Adipocyte (in vitro differentiated cells): Measurements from ENCODE around the gene CDH10.
A peak's percentile ranks its signal among the peaks of the same experiment; 100 is the strongest.

Source experiments
- DNase-seq: peaks from one replicate; pipeline ENCODE4 v3.0.0-alpha.2; 2015; ENCODE audit warnings: low read depth
- H3K27me3 ChIP-seq: replicated peaks from 2 replicates; pipeline ENCODE4 v1.7.0; 2013; ENCODE audit warnings: mild to moderate bottlenecking, low read length, moderate library complexity; ENCODE audit not compliant: control insufficient read depth, insufficient read depth
- H3K36me3 ChIP-seq: 2 replicates; pipeline ENCODE4 v1.7.0; 2013; ENCODE audit warnings: low read length, mild to moderate bottlenecking, moderate library complexity; ENCODE audit not compliant: control insufficient read depth, insufficient read depth, severe bottlenecking
- H3K4me1 ChIP-seq: 2 replicates; pipeline ENCODE4 v1.7.0; 2013; ENCODE audit warnings: mild to moderate bottlenecking, low read length, moderate library complexity; ENCODE audit not compliant: control insufficient read depth, insufficient read depth
- H3K4me3 ChIP-seq: 2 replicates; pipeline ENCODE4 v1.7.0; 2013; ENCODE audit warnings: mild to moderate bottlenecking, low read length, moderate library complexity
- H3K9ac ChIP-seq: 2 replicates; pipeline ENCODE4 v1.7.0; 2013; ENCODE audit warnings: mild to moderate bottlenecking, low read length, moderate library complexity
- H3K9me3 ChIP-seq: 2 replicates; pipeline ENCODE4 v1.7.0; 2013; ENCODE audit warnings: mild to moderate bottlenecking, low read length, moderate library complexity; ENCODE audit not compliant: control insufficient read depth

Gene CDH10

GRCh38 chr5:24602188-24602587 is 42.6 kb downstream of the CDH10 start:
- Histone ChIP-seq H3K9ac (no peak overlapping the region), H3K4me1 (no peaks in the 10 kb centered on the region), H3K27me3 (no peaks in the 10 kb centered on the region), H3K36me3 (no peaks in the 10 kb centered on the region), H3K9me3 (no peaks in the 10 kb centered on the region), H3K4me3 (no peak overlapping the region)
- no peak for DNase-seq

GRCh38 chr5:24598956-24599355 is 45.8 kb downstream of the CDH10 start:
- no peaks in the 10 kb centered on the region for H3K4me1 ChIP-seq
- H3K9ac ChIP-seq = no peak overlapping the region
- H3K36me3 ChIP-seq = no peaks in the 10 kb centered on the region
- no peaks in the 10 kb centered on the region for H3K9me3 ChIP-seq
- no peak for DNase-seq
- H3K27me3 ChIP-seq = no peaks in the 10 kb centered on the region
- H3K4me3 ChIP-seq = no peak overlapping the region

GRCh38 chr5:24595329-24595728 is 49.4 kb downstream of the CDH10 start:
- Histone ChIP-seq H3K9me3 (no peaks in the 10 kb centered on the region), H3K4me1 (no peaks in the 10 kb centered on the region), H3K4me3 (no peak overlapping the region), H3K27me3 (no peaks in the 10 kb centered on the region), H3K36me3 (no peaks in the 10 kb centered on the region), H3K9ac (no peak overlapping the region)
- no peak for DNase-seq

- H3K9ac ChIP-seq = no peak overlapping the region
- DNase-seq = no peak
- no peak overlapping the region for H3K4me3 ChIP-seq
- H3K27me3 ChIP-seq = no peaks in the 10 kb centered on the region
- no peaks in the 10 kb centered on the region for H3K9me3 ChIP-seq
- no peaks in the 10 kb centered on the region for H3K36me3 ChIP-seq
- H3K4me1 ChIP-seq = no peaks in the 10 kb centered on the region
Measured at GRCh38 chr5:24591426-24591825, 53.4 kb downstream of the CDH10 start.

GRCh38 chr5:24589566-24589965 is 55.2 kb downstream of the CDH10 start:
- DNase-seq = no peak
- no peak overlapping the region for H3K4me3 ChIP-seq
- no peaks in the 10 kb centered on the region for H3K9me3 ChIP-seq
- H3K36me3 ChIP-seq = no peaks in the 10 kb centered on the region
- no peaks in the 10 kb centered on the region for H3K27me3 ChIP-seq
- H3K4me1 ChIP-seq = no peaks in the 10 kb centered on the region
- H3K9ac ChIP-seq = no peak overlapping the region

- no peak overlapping the region for H3K4me3 ChIP-seq
- H3K36me3 ChIP-seq = no peaks in the 10 kb centered on the region
- H3K27me3 ChIP-seq = no peaks in the 10 kb centered on the region
- H3K4me1 ChIP-seq = no peaks in the 10 kb centered on the region
- no peak overlapping the region for H3K9ac ChIP-seq
- no peak for DNase-seq
- no peaks in the 10 kb centered on the region for H3K9me3 ChIP-seq
Measured at GRCh38 chr5:24585751-24586150, 59.0 kb downstream of the CDH10 start.

GRCh38 chr5:24571302-24571701 is 73.5 kb downstream of the CDH10 start:
- Histone ChIP-seq H3K9me3 (no peaks in the 10 kb centered on the region), H3K9ac (no peak overlapping the region), H3K36me3 (no peaks in the 10 kb centered on the region), H3K27me3 (no peaks in the 10 kb centered on the region), H3K4me3 (no peak overlapping the region), H3K4me1 (no peaks in the 10 kb centered on the region)
- no peak for DNase-seq

- H3K4me3 ChIP-seq = no peak overlapping the region
- no peaks in the 10 kb centered on the region for H3K36me3 ChIP-seq
- DNase-seq = no peak
- H3K9ac ChIP-seq = no peak overlapping the region
- no peaks in the 10 kb centered on the region for H3K9me3 ChIP-seq
- H3K27me3 ChIP-seq = no peaks in the 10 kb centered on the region
- H3K4me1 ChIP-seq = no peaks in the 10 kb centered on the region
Measured at GRCh38 chr5:24566933-24567332, 77.8 kb downstream of the CDH10 start.

- H3K27me3 ChIP-seq = no peaks in the 10 kb centered on the region
- DNase-seq = no peak
- H3K36me3 ChIP-seq = no peaks in the 10 kb centered on the region
- no peak overlapping the region for H3K4me3 ChIP-seq
- H3K9me3 ChIP-seq = no peaks in the 10 kb centered on the region
- H3K9ac ChIP-seq = no peak overlapping the region
- no peaks in the 10 kb centered on the region for H3K4me1 ChIP-seq
Measured at GRCh38 chr5:24555229-24555628, 89.5 kb downstream of the CDH10 start.

- no peaks in the 10 kb centered on the region for H3K36me3 ChIP-seq
- peak; percentile 49 for DNase-seq
- H3K4me1 ChIP-seq = no peaks in the 10 kb centered on the region
- no peaks in the 10 kb centered on the region for H3K27me3 ChIP-seq
- H3K4me3 ChIP-seq = no peak overlapping the region
- H3K9ac ChIP-seq = no peak overlapping the region
- H3K9me3 ChIP-seq = no peaks in the 10 kb centered on the region
Measured at GRCh38 chr5:24547132-24547531, 97.6 kb downstream of the CDH10 start.

- no peaks in the 10 kb centered on the region for H3K4me1 ChIP-seq
- H3K9me3 ChIP-seq = no peaks in the 10 kb centered on the region
- peak; percentile 8 for DNase-seq
- H3K27me3 ChIP-seq = no peaks in the 10 kb centered on the region
- H3K36me3 ChIP-seq = no peaks in the 10 kb centered on the region
- H3K4me3 ChIP-seq = no peak overlapping the region
- H3K9ac ChIP-seq = no peak overlapping the region
Measured at GRCh38 chr5:24539613-24540012, 105.2 kb downstream of the CDH10 start.

GRCh38 chr5:24538346-24538745 is 106.4 kb downstream of the CDH10 start:
- Histone ChIP-seq H3K4me3 (no peak overlapping the region), H3K27me3 (no peaks in the 10 kb centered on the region), H3K9ac (no peak overlapping the region), H3K36me3 (no peaks in the 10 kb centered on the region), H3K9me3 (no peaks in the 10 kb centered on the region), H3K4me1 (no peaks in the 10 kb centered on the region)
- DNase-seq = no peak
